ENCODE data around the gene ZMYM4. TPM values are rescaled to one million over a fixed set of nuclear protein-coding genes. Genes with fewer than 3 reads are reported as not detected.

Gene ZMYM4
- total and polyA plus RNA-seq, 10 of the 15 experiments (the other 5 are each of a cell fraction or from before 2014, with no cell fraction given) = 8.0 to 37.0 (median 28.1) TPM

DNA sequence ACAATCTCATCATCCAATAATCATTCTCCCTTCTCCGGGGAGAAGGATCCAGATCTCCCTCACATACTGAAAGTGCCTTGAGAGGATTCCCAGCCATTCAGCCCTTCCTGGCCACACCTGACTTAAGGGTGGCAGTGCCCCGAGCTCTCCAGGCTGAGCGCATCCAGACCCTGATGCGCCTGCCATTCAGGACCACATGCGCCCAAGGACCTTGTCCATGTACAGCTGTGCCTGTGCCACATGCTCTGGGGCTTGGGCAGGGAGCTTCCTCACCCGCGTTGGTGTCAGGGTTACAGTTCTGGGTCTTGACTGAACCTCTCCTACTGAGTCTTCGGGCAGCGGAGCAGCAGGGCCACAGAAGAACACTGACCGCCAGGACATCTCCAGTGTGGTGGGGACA is 167.6 kb downstream of the ZMYM4 start:
- Histone ChIP-seq H4K20me1 (ENCODE audit: control insufficient read depth, insufficient read depth) (no peaks in the 10 kb centered on the region; the same call in 1 of the 2 replicates), H3K4me3 (no peak overlapping the region), H3K4me2 (ENCODE audit: control insufficient read depth, insufficient read depth) (no peak overlapping the region), H3K27ac (ENCODE audit: control insufficient read depth, insufficient read depth) (no peak overlapping the region), H3K9me3 (replicated peaks; ENCODE audit: control insufficient read depth, insufficient read depth, low read length) (no peaks in the 10 kb centered on the region), H3K9ac (ENCODE audit: control insufficient read depth, insufficient read depth, low read length) (no peak overlapping the region), H3K27me3 (replicated peaks in 1 of 2; ENCODE audit: control insufficient read depth in 2 of 2, insufficient read depth in 2 of 2, low read length in 1 of 2) (no peaks in the 10 kb centered on the region), H3K4me1 (ENCODE audit: control insufficient read depth, insufficient read depth, low read length) (no peaks in the 10 kb centered on the region), H3K36me3 (ENCODE audit: control insufficient read depth in 2 of 2, insufficient read depth in 2 of 2, low read length in 1 of 2) (peaks cover 21 to 22% of the 10 kb centered on the region in 2 experiments; a peak in 3 of 4 replicates), H2AFZ (ENCODE audit: control insufficient read depth, low read depth, low read length) (no peak overlapping the region), H3K79me2 (ENCODE audit: control insufficient read depth, insufficient read depth, low read length) (no peaks in the 10 kb centered on the region)
- no TSS peak for BruUV-seq (replicated peaks)
- RAD21 ChIA-PET (ENCODE audit: unreplicated experiment) = no interaction called here
- in situ Hi-C loops (cut with MboI) = no loop called here
- FAIRE-seq (no peak), DNase-seq (ENCODE audit: low read depth, low spot score) (no peak), ATAC-seq (no peak)
- intact Hi-C loops (cut with micrococcal nuclease; ENCODE audit: unreplicated experiment) = no loop called here
- POLR2A ChIA-PET = interaction anchor here (1.2 kb wide), 1 partner anchor 11 kb away, joined by 3 read pairs; no protein-coding TSS in a partner anchor
- SMC1A ChIA-PET (ENCODE audit: uncharacterized antibody, unreplicated experiment) = interaction anchor here (0.7 kb wide), 1 partner anchor 49 kb away, joined by 3 read pairs; no protein-coding TSS in a partner anchor
- 95% methylated on average over 10 of the region's 10 CpGs for WGBS (ENCODE audit: insufficient coverage, insufficient replicate concordance, low lambda C conversion rate, missing lambda C conversion rate)
- CTCF ChIA-PET = no interaction called here
- TF ChIP-seq GATAD2B (conservative IDR thresholded peaks at IDR 0.05; ENCODE audit: low read depth) (no peak), MEF2B (IDR thresholded peaks at IDR 0.05; ENCODE audit: partially characterized antibody, poor library complexity, severe bottlenecking) (no peak), POLR2AphosphoS2 (IDR thresholded peaks at IDR 0.05; ENCODE audit: low read depth, low read length) (no peak), MEF2A (IDR thresholded peaks at IDR 0.05; ENCODE audit: insufficient read depth, low read depth, low read length) (no peak), TBL1XR1 (IDR thresholded peaks at IDR 0.05; ENCODE audit: low read depth, low read length) (no peak), TCF7 (IDR thresholded peaks at IDR 0.05; ENCODE audit: borderline replicate concordance) (no peak), POU2F2 (IDR thresholded peaks at IDR 0.05; ENCODE audit: borderline replicate concordance, low read depth, low read length) (no peak), CBFB (IDR thresholded peaks at IDR 0.05; ENCODE audit: low read depth) (no peak), RB1 (IDR thresholded peaks at IDR 0.05; ENCODE audit: borderline replicate concordance) (no peak)
- TF ChIP-seq, protein P1, sequence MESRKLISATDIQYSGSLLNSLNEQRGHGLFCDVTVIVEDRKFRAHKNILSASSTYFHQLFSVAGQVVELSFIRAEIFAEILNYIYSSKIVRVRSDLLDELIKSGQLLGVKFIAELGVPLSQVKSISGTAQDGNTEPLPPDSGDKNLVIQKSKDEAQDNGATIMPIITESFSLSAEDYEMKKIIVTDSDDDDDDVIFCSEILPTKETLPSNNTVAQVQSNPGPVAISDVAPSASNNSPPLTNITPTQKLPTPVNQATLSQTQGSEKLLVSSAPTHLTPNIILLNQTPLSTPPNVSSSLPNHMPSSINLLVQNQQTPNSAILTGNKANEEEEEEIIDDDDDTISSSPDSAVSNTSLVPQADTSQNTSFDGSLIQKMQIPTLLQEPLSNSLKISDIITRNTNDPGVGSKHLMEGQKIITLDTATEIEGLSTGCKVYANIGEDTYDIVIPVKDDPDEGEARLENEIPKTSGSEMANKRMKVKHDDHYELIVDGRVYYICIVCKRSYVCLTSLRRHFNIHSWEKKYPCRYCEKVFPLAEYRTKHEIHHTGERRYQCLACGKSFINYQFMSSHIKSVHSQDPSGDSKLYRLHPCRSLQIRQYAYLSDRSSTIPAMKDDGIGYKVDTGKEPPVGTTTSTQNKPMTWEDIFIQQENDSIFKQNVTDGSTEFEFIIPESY (IDR thresholded peaks at IDR 0.05) = no peak
- TF ChIP-seq, protein P2, sequence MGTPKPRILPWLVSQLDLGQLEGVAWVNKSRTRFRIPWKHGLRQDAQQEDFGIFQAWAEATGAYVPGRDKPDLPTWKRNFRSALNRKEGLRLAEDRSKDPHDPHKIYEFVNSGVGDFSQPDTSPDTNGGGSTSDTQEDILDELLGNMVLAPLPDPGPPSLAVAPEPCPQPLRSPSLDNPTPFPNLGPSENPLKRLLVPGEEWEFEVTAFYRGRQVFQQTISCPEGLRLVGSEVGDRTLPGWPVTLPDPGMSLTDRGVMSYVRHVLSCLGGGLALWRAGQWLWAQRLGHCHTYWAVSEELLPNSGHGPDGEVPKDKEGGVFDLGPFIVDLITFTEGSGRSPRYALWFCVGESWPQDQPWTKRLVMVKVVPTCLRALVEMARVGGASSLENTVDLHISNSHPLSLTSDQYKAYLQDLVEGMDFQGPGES (IDR thresholded peaks at IDR 0.05) = no peak
- TF ChIP-seq, protein P3, sequence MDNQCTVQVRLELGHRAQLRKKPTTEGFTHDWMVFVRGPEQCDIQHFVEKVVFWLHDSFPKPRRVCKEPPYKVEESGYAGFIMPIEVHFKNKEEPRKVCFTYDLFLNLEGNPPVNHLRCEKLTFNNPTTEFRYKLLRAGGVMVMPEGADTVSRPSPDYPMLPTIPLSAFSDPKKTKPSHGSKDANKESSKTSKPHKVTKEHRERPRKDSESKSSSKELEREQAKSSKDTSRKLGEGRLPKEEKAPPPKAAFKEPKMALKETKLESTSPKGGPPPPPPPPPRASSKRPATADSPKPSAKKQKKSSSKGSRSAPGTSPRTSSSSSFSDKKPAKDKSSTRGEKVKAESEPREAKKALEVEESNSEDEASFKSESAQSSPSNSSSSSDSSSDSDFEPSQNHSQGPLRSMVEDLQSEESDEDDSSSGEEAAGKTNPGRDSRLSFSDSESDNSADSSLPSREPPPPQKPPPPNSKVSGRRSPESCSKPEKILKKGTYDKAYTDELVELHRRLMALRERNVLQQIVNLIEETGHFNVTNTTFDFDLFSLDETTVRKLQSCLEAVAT (IDR thresholded peaks at IDR 0.05) = no peak

All from GM12878 (cell line).